ENCODE data around the gene IL1RL2. TPM values are rescaled to one million over a fixed set of nuclear protein-coding genes. Genes with fewer than 3 reads are reported as not detected.

IL1RL2 gene
- total RNA-seq, 4 donors from 2014 or later = 0.40 to 0.87 (median 0.47) TPM; not detected in 1

- H3K27me3 ChIP-seq = no peaks in the 10 kb centered on the region
- WGBS, 2 donors (ENCODE audit: low coverage in 1 of 2) = 63 to 67% methylated on average over 1 of the region's 1 CpG
- H3K4me3 ChIP-seq = no peak overlapping the region
- H3K27ac ChIP-seq = no peak overlapping the region
- H3K36me3 ChIP-seq = no peaks in the 10 kb centered on the region
- no peaks in the 10 kb centered on the region for H3K9me3 ChIP-seq
- ATAC-seq = no peak
- no peak for TF ChIP-seq POLR2AphosphoS5 (IDR thresholded peaks at IDR 0.05)
- H3K4me1 ChIP-seq = no peaks in the 10 kb centered on the region
These were observed 6.3 kb downstream of the IL1RL2 start for GRCh38 chr2:102193074-102193473.

GRCh38 chr2:102194609-102195268 is 7.9 kb downstream of the IL1RL2 start:
- 70 to 73% methylated on average over 3 to 5 of the region's 5 CpGs for WGBS, 2 donors (ENCODE audit: low coverage in 1 of 2)
- Histone ChIP-seq H3K4me3 (no peak overlapping the region), H3K27ac (no peak overlapping the region), H3K27me3 (no peaks in the 10 kb centered on the region), H3K9me3 (no peaks in the 10 kb centered on the region), H3K4me1 (no peaks in the 10 kb centered on the region), H3K36me3 (no peaks in the 10 kb centered on the region)
- ATAC-seq = no peak
- TF ChIP-seq POLR2A (IDR thresholded peaks at IDR 0.05) (no peak), EP300 (IDR thresholded peaks at IDR 0.05) (no peak), POLR2AphosphoS5 (IDR thresholded peaks at IDR 0.05) (no peak), CTCF (IDR thresholded peaks at IDR 0.05) (no peak)

GRCh38 chr2:102197389-102198137 is 10.7 kb downstream of the IL1RL2 start:
- TF ChIP-seq CTCF (IDR thresholded peaks at IDR 0.05) = no peak
- TF ChIP-seq EP300 (IDR thresholded peaks at IDR 0.05) = no peak
- no peak for TF ChIP-seq POLR2A (IDR thresholded peaks at IDR 0.05)
- TF ChIP-seq POLR2AphosphoS5 (IDR thresholded peaks at IDR 0.05) = no peak
- no peak overlapping the region for H3K4me3 ChIP-seq
- no peak overlapping the region for H3K27ac ChIP-seq
- no peak for ATAC-seq
- no peaks in the 10 kb centered on the region for H3K36me3 ChIP-seq
- H3K4me1 ChIP-seq = no peaks in the 10 kb centered on the region
- WGBS, 2 donors (ENCODE audit: low coverage in 1 of 2) = 75 to 91% methylated on average over 1 to 3 of the region's 5 CpGs
- no peaks in the 10 kb centered on the region for H3K27me3 ChIP-seq
- H3K9me3 ChIP-seq = no peaks in the 10 kb centered on the region

- no peaks in the 10 kb centered on the region for H3K36me3 ChIP-seq
- no peak for ATAC-seq
- no peaks in the 10 kb centered on the region for H3K4me1 ChIP-seq
- no peaks in the 10 kb centered on the region for H3K27me3 ChIP-seq
- 83 to 100% methylated on average over 1 of the region's 1 CpG for WGBS, 2 donors (ENCODE audit: low coverage in 1 of 2)
- no peak overlapping the region for H3K4me3 ChIP-seq
- no peaks in the 10 kb centered on the region for H3K9me3 ChIP-seq
- no peak overlapping the region for H3K27ac ChIP-seq
- no peak for TF ChIP-seq CTCF (IDR thresholded peaks at IDR 0.05)
- TF ChIP-seq POLR2AphosphoS5 (IDR thresholded peaks at IDR 0.05) = no peak
- TF ChIP-seq POLR2A (IDR thresholded peaks at IDR 0.05) = no peak
- TF ChIP-seq EP300 (IDR thresholded peaks at IDR 0.05) = no peak
These were observed 13.7 kb downstream of the IL1RL2 start for GRCh38 chr2:102200539-102200938.

GRCh38 chr2:102204638-102205037 is 17.8 kb downstream of the IL1RL2 start:
- Histone ChIP-seq H3K36me3 (no peaks in the 10 kb centered on the region), H3K9me3 (no peaks in the 10 kb centered on the region), H3K27me3 (no peaks in the 10 kb centered on the region), H3K4me3 (no peak overlapping the region), H3K27ac (no peak overlapping the region), H3K4me1 (no peaks in the 10 kb centered on the region)
- TF ChIP-seq CTCF (IDR thresholded peaks at IDR 0.05) (no peak), POLR2AphosphoS5 (IDR thresholded peaks at IDR 0.05) (no peak), EP300 (IDR thresholded peaks at IDR 0.05) (no peak), POLR2A (IDR thresholded peaks at IDR 0.05) (no peak)
- no peak for ATAC-seq

All from gastroesophageal sphincter (tissue), 4 donors.